B cell (primary cell): ENCODE data around the gene SARM1.

ENCODE experiments used
- CTCF ChIP-seq: fragments of 200-600 bp; IDR thresholded peaks from one replicate; pipeline ENCODE4 v1.8.0; 2022; ENCODE audit warnings: antibody characterized with exemption, mild to moderate bottlenecking
- EZH2 ChIP-seq: IDR thresholded peaks from 2 replicates; pipeline ENCODE4 v1.6.1; 2012; ENCODE audit warnings: borderline replicate concordance, low read depth, mild to moderate bottlenecking, moderate library complexity, low read length; ENCODE audit not compliant: insufficient read depth, poor library complexity, severe bottlenecking

GRCh38 chr17:28390563-28390962, 19.1 kb downstream of the SARM1 start:
- TF ChIP-seq CTCF (no peak), EZH2 (no peak)
